DMS79 (cell line): ENCODE measurements around the gene PROK2.

Experiments used
- DNase-seq: peaks from one replicate; lab custom pipeline; 2025; lab: John Stamatoyannopoulos, UW

The PROK2 gene, protein sequence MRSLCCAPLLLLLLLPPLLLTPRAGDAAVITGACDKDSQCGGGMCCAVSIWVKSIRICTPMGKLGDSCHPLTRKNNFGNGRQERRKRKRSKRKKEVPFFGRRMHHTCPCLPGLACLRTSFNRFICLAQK

DNA sequence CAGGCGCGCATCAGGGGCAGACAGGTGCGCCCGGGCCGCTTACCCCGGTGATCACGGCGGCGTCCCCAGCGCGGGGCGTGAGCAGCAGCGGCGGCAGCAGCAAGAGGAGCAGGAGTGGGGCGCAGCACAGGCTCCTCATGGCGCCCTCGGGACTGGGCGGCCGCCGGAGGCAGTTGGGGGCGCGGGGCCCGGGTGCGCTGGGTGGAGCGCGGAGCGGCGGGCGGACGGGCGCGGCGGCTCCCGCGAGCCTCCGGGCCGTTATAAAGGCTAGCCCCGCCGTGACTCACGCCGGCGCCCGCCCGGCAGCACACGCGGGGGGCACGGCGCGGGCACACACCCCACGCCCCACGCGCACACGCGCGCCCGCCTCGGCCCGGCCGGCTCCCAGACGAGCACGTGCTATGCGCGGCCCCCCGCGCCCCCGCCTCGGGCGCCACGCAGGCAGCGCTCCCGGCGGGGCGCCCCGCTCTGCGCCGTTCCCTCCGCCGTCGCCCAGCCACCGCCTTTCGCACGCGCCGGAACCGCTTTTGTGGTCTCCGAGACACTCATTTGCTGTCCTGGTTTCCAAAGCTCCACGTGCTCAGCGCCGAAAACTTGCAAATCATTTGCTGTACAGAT lies at the start of gene PROK2:
Gene PROK2 (minus strand): TSS at position 235 of the 618 bp plus-strand sequence. CDS start 96 bp downstream, at position 139.
- DNase-seq, result no peak

DNA sequence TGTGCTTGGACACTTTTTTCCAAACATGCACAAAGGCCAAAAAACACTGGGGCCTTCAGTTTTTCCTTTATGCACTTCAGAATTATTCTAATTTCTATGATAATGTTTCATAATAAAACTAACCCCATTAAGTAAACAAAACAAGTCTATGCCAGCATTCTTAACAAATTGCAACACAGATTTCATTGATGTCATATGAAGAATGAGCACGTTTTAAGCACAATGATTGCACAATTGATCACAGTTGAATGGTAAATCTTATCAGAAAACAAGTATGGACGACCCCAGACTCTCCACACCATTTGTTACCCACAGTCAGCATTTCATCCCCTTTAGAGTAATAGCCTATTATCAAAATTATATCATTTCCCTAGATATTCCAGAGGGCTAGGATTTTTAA lies 46.7 kb upstream of the PROK2 start:
- no peak for DNase-seq

DNA sequence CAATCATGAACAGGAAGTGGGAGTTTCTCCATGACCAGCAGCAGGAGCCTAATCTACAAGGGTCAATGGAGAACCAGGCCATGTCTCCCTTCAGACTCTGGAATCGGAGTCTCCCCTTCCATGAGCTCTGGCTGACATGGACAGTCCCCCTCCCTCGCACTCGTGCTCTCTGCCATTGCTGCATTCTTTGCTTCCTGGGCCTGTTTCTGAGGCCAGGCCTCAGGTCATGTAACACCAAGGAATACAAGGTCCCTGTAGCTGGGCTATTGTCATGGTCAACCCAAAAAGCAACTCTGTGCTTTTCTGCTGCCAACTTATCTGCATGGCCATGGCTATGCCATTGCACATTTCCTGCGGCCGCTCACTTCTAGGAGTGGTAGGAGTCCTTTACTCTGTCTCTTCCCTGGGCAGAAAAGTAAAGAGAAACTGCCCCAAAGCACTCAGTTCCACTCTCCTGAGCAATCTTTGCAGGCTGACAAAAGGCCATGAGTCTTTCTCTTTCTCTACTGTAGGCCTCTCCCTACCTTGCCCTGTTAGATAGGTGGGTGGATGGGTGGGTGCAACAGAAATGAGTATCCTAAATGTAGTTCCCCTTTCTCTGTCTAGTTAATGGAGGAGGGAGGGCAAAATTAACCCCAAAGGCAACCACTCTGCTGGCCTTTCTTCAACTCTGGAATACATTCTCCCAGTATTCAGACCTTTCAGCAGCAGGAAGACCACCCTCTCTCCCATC lies 40.8 kb upstream of the PROK2 start:
- DNase-seq, result no peak

DNA sequence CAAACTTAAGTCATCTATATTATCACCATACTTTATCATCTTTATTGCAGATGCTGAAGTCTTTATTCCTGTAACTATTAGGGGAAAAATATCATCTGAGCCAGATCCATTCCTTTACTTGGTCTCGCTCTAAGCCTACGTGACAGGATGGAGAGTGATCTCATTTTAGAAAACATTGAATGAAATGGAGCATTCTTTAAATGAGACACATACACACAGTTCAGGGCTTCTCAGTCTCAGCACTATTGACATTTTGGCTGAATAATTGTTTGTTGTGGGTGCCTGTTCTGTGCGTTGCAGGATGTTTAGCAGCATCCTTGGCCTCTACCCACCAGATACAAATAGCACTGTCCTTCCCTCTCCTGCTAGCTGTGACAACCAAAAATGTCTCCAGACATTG lies 36.2 kb upstream of the PROK2 start:
- DNase-seq, result no peak

DNA sequence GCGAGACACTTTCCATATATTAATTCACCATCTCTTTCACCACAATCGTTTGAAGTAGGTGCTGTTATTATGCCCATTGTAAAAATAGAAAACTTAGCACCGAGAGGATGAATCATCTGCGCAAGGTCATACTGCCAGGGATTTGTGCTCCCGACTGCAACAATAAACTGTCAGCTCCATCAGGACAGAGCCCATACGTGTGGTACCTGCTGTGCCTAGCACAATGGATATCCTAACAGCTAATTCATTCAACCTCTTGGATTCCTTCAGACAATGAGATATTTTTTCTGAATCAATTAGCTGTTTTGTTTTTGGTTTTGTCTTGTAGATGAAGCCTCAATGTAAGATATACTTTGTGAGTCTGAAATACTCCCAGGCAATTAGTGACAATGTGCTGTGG lies 32.3 kb upstream of the PROK2 start:
- no peak for DNase-seq

DNA sequence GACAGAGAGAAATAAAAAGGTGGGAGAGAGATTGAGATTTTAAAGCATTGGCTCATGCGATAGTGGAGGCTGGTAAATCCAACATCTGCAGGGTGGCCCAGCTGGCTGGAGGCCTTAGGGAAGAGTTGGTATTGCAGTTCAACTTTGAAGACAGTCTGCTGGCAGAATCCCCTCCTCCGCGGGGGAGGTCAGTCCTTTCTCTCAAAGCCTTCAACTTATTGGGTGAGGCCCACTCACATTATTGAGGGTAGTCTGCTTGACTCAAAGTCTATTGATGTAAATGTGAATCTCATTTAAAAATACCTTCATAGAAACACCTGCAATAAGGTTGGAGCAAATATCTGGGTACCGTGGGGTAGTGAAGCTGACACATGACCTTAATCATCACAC lies 31.8 kb upstream of the PROK2 start:
- DNase-seq, result no peak

DNA sequence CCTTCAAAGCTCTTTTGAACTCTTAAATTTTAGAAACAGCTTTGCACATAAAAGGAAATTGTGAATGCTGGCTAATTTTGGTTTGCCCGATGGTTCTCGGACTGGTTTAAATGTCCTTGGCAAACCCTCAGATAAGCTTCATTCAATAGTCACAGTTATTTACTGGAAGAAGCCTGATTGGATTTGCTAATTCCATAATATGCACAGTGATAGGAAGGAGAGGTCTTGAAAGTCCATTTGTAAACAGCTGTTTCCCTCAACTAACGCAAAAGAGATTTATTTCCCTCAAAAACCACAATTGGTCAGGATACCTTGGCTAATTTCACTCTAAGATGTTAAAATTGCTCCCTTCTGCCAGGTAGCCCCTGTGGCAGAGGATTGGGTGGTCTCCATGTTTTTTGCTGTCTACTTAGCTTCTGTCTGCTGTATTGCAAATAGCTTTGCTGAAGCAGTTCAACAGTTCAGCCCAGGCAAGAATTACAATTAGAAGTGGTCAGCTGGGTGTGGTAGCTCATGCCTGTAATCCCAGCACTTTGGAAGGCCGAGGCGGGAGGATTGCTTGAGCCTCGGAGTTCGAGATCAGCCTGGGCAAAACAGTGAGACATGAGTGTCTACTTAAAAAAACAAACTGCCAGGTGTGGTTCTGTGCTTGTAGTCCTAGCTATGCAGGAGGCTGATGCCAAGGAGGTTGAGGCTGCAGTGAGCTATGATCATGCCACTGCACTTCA lies 30.6 kb upstream of the PROK2 start:
- DNase-seq, result no peak

DNA sequence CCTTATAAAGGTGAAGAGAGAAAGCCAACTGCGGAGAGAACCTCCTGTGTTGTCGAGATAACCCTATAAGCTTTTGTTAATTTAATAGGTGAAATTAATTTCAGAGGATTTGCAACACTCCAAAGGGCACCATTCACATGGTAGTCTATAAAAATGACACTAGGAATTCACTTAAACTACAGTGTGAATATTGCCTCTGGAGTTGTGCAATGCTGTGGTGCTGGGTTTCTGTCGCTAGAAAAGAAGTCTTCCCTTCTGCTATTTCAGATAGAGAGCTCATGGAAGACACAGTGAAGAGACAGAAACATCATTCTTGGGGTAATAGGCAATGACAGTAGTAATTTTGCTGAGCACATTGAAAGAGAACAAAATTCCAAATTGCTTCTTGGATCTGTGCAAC lies 28.8 kb upstream of the PROK2 start:
- no peak for DNase-seq

DNA sequence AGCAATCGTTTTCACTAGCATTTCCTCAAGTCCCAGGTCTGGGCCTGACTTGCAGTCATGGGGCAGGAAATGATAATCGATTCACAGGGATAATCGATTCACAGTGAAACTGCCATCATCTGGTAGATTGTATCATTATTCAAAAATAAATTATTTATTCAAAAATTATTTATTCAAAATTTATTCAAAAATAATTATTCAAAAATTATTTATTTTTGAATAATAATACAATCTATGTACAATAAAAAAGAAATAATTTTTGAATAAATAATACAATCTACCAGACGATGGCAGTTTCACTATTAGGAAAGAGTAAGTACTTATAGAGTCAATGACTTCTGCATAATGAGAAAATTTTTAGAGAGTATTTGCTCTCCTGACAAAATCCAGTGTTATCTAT lies 28.1 kb upstream of the PROK2 start:
- DNase-seq, result no peak

DNA sequence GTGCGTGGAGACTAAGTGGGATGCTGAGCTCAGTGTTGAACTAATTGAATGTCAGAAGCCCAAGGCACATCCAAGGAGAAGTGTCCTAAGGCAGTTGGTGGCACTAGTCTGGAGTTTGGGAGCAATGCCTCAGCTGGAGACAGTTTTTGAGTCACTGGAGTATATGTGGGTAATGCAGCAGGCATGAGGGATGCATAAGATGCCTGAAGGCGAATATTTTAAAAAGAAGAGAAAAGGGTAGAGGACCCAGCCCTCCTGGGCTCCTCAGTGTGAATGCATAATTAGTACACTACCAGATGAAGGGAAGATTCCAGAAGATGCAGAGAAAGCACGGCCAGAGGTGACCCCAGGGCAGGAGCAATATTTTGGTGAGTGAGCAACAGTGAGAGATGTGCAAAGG lies 25.1 kb upstream of the PROK2 start:
- no peak for DNase-seq

DNA sequence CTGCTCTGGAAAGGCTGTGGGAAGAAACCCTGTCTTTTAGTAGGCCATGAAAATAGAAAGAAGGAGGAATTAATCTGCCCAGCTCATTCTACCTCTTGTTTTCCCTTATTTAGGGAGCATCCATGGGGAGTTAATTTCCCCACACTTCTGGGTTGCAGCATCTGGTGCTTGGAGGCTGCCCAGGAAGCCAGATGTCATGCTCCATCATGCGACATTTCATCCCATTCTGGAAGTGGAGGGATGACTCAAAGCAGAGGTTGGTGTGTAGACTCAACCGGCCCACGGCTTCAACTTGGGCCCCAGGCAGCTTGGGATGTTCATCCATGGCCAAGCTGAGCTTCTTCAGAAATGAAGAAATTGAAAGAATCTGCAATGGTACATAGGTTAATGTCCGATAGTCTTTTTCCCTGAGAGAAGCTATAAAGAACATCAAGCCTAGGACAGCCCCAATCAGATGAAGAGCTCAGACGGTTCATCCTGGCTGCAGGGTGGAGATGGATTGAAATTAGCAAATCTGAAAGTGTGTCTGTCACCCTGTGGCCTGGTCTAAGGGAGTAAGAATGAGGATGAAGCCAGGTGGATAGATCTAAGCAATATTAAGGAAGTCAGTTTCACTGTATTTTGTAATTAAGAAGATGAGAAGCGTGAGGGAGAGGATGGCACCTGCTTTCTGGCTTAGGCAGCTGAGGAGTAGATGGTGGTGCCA lies 24.5 kb upstream of the PROK2 start:
- DNase-seq, result no peak

DNA sequence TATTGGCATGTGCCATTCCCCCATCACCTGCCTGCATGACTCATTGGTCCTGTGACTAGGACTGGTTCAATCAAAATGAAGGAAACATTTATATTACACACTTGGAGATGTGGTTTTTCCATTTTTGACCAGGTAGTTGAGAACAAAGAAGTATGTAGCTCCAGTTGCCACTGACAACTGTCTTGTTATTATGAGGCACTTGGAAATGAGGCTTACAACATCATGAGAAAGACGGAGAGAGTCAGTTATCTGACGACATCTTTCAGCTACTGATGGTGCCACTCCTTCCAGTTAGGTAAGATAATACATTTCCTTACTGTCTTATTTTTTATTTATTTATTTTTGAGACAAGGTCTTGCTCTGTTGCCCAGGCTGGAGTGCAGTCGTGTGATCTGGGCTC lies 21.8 kb upstream of the PROK2 start:
- DNase-seq, result no peak

DNA sequence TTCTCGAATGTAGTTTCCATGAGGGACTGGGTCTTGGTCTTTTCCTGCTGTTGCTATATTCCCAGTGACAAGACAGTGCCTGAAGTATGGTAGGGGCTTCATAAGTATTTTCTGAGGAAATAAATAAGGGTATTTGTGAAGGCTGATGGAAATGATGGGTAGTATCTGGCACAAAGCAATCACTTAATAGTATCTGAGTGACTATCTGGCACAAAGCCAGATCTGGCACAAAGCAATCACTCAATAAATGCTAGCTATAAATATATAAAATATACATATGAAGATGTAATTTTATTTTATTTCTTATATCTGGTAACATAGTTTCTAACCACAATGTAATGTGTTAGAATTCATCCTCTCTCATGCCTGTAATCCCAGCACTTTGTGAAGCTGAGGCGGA lies 20.7 kb upstream of the PROK2 start:
- no peak for DNase-seq

DNA sequence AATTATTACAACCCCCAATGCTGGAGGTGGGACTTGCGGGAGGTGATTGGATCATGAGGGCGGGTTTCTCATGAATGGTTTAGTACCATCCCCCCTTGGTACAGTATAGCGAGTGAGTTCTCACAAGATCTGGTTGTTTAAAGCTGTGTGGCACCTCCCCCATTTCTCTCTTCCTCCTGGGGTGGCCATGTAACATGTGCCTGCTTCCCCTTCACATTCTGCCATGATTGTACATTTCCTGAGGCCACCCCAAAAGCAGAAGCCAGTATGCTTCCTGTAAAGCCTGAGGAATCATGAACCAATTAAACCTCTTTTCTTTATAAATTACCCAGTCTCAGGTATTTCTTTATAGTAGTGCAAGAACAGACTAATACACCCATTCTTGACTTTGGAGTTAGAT lies 20.3 kb upstream of the PROK2 start:
- DNase-seq, result no peak

DNA sequence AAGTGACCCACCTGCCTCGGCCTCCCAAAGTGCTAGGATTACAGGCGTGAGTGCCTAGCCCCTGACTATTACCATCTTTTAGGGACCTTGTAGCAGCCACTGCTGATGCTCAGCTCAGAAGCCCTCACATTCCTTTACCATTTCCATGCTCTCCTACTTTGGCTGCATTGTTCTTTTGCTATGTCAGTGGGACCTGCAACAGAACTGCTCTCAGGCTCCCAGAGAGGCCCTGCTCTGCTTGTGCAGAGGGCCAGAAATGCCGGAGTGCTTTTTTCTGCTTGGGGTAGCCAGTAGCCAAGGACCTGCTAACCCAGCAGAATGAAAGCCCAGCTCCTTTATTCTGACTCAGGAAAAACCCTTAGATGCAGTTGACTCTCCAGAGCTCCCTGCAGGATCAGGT lies 18.3 kb upstream of the PROK2 start:
- no peak for DNase-seq

DNA sequence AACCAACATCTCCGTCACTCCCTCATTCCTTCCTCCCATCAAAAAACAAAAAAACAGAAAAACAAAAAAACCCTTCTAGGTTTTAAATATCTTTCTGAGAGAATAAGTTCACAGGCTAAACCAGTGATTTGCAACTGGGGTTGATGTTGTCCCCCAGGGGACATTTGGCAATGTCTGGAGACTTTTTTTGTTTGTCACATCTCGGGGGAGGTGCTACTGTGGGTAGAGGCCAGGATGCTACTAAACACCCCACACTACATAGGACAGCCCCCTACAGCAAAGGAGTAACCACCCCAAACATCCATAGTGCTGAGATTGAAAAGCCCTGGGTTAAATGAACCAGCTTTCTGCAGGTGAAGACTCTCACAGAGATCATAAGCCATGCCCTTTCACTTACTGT lies 17.0 kb upstream of the PROK2 start:
- DNase-seq, result no peak

DNA sequence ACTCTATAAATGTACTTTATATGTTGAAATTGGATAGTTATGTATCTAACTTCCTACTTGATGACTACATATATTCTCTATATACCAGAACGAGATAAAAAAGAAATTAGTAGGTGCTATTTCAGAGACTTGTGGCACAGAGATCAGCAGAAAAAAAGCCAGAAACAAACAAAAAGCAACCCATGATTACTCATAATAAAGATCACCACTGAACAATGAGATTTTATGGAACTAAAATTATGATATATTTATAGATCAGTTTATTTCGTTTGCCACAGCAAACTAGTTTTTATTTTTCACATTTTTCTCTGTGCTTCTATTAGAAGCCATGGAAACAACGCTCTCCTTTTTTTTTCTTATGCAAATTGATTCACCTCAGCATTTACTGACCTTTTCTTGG lies 15.1 kb upstream of the PROK2 start:
- no peak for DNase-seq

DNA sequence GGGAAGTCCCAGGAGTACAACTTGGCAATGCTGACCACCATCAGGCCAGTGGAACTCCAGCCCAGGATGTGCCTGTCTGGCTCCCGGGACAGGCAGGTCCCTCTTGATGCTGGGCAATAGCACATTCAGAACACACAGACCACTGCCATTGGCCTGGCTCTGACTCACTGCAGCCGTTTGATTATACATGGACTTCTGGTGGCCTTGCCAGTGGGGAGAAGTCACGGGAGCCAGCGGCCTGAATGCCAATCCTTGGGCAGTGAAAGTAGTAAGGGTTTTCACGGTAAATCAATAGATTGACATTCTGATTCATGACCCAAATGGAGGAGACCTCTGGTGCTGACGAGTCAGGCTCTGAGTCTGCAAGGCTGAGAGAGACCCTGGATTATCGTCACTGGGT lies 12.5 kb upstream of the PROK2 start:
- DNase-seq, result no peak

DNA sequence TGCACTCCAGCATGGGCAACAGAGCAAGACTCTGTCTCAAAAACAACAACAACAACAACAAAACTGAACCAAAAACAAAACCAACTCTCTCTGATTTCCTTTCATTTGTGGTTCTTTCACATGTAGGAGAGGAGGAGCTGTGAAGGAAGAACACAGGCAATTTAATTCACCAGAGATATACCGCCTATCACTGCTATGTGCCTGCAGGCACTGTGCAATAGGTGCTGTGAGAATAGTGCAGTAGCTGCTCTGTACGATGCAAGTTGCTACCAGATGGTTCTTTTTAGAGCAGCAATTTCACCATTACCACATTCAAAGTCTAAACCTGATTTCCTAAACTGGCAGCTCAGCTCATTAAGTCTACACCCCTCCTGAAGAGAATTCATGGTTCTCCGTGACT lies 11.3 kb upstream of the PROK2 start:
- DNase-seq, result no peak

DNA sequence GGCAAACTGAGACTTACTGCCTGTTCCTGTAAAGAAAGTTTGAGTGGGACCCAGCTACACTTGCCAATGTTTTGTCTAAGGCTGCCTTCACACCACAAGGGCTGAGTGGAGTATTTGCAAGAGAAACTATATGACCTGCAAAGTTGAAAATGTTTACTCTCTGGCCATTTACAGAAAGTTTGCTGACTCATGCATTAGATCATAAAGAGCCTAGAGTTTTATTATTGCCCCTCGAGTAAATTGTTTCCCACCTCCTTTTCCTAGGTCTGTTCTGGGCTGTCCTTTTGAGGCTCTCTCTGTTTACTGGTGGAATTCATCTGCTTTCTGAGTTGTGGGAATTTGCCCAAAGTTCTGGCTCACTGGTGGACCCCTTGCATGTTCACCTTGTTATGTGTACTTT lies 6.7 kb upstream of the PROK2 start:
- no peak for DNase-seq

DNA sequence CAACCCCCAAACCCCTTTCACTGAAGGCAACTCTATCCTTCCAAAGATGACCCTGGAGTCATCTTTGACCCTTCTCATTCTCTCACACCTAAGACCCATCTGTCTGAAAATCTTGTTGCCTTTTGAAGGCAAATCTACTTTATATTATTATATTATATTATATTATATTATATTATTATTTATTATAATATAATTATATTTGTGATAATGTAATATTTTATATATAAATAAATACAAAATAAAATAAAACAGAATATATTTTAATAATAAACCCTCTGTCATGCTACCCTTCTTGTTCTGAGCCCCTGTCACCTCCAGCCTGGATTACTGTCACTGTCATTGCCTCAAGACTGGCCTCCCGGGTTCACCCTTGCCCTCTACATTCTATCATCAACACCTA lies 5.0 kb upstream of the PROK2 start:
- DNase-seq, result no peak

DNA sequence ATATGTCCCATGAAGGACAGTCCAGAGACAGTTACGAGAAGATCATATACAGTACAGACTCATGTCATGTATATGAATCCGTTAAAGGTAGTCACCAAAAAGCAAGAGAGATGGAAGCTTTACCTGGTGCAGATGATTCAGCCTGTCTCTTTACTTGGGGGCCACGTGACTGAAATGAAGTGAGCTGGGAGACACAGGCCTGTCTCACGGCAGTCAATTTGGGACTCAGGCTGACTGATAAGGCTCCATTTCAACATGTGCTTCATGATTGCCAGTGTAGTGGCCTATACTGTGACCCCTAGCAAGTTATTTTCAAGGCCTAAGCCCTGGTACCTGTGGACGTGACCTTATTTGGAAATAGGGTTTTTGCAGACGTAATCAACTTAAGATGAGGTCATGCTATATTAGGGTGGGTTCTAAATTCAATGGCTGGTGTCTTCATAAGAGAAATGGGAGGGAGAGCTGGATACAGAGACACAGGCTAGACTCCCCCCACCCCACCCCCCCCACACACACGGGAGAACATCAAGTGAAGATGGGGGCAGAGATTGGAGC lies 3.0 kb upstream of the PROK2 start:
- DNase-seq, result no peak
